SK-N-SH (cell line): ENCODE results near the gene CASP9.
"Not testable (repeated sequence)": the region's sequence is repeated elsewhere in the genome, so short reads cannot be mapped to it uniquely, and the experiment has no call there.

Experiments
- FOXM1 ChIP-seq: IDR thresholded peaks from 2 replicates; pipeline ENCODE4 v1.4.0; 2012; ENCODE audit warnings: low read depth, mild to moderate bottlenecking
- JUND ChIP-seq: IDR thresholded peaks from 2 replicates; pipeline ENCODE4 v1.4.0; 2012
- MEF2A ChIP-seq: IDR thresholded peaks from 2 replicates; pipeline ENCODE4 v1.4.0; 2012; ENCODE audit warnings: low read depth, borderline replicate concordance
- NRF1 ChIP-seq: IDR thresholded peaks from 2 replicates; pipeline ENCODE4 v1.6.1; 2012; ENCODE audit warnings: low read depth, mild to moderate bottlenecking, low read length
- POLR2AphosphoS5 ChIP-seq: IDR thresholded peaks from 2 replicates; pipeline ENCODE4 v1.6.1; 2012; ENCODE audit warnings: low read depth, low read length
- RAD21 ChIP-seq: IDR thresholded peaks from 2 replicates; pipeline ENCODE4 v1.6.1; 2012; ENCODE audit warnings: mild to moderate bottlenecking, low read length
- RFX5 ChIP-seq: IDR thresholded peaks from 2 replicates; pipeline ENCODE4 v1.6.1; 2012; ENCODE audit warnings: mild to moderate bottlenecking, improper control_type of control experiment, low read length
- TAF1 ChIP-seq: IDR thresholded peaks from 2 replicates; pipeline ENCODE4 v1.6.1; 2012; ENCODE audit warnings: low read depth, mild to moderate bottlenecking, low read length, moderate library complexity, borderline replicate concordance
- YY1 ChIP-seq: IDR thresholded peaks from 2 replicates; pipeline ENCODE4 v1.4.0; 2012; ENCODE audit warnings: low read depth, mild to moderate bottlenecking
- TF ChIP-seq, protein P1 (sequence below): fragments of 200-600 bp; sonication (generic); IDR thresholded peaks from 2 replicates; pipeline ENCODE4 v1.6.1; 2017; ENCODE audit warnings: antibody characterized with exemption, mild to moderate bottlenecking, moderate library complexity
- TF ChIP-seq, protein P2 (sequence below): fragments of 150-350 bp; IDR thresholded peaks from 2 replicates; pipeline ENCODE4 v1.6.1; 2017; ENCODE audit warnings: antibody characterized with exemption, low read length, low read depth, borderline replicate concordance
- TF ChIP-seq, protein P3 (sequence below): IDR thresholded peaks from 2 replicates; pipeline ENCODE4; 2012
- TF ChIP-seq, protein P4 (sequence below): IDR thresholded peaks from 2 replicates; pipeline ENCODE4 v1.4.0; 2012; ENCODE audit warnings: low read depth
- TF ChIP-seq, protein P5 (sequence below): IDR thresholded peaks from 2 replicates; pipeline ENCODE4 v1.4.0; 2012; ENCODE audit warnings: low read depth, borderline replicate concordance

DNA sequence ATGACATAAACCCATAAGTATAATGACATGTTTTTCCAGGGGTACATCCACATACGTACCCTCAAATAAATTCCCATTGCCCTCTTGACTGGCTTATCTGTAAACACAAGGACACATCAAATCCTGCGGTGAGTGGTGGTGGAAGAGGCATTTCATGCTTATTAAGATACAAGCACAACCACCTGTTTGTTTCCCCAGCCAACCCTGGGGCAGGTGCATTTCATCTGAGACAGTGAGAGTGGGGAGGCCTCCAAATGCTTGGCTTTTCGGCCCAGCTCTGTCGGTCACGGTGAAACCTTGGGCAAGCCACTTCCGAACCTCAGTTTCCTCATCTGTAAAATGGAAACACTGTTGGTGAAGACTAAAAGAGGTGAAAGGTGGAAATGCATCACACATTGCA is 39.6 kb downstream of the CASP9 start:
- not testable (repeated sequence) for TF ChIP-seq JUND, MEF2A, POLR2AphosphoS5, FOXM1, YY1, TAF1, RFX5, RAD21, NRF1
- TF ChIP-seq, protein P1, sequence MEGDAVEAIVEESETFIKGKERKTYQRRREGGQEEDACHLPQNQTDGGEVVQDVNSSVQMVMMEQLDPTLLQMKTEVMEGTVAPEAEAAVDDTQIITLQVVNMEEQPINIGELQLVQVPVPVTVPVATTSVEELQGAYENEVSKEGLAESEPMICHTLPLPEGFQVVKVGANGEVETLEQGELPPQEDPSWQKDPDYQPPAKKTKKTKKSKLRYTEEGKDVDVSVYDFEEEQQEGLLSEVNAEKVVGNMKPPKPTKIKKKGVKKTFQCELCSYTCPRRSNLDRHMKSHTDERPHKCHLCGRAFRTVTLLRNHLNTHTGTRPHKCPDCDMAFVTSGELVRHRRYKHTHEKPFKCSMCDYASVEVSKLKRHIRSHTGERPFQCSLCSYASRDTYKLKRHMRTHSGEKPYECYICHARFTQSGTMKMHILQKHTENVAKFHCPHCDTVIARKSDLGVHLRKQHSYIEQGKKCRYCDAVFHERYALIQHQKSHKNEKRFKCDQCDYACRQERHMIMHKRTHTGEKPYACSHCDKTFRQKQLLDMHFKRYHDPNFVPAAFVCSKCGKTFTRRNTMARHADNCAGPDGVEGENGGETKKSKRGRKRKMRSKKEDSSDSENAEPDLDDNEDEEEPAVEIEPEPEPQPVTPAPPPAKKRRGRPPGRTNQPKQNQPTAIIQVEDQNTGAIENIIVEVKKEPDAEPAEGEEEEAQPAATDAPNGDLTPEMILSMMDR: not testable (repeated sequence)
- TF ChIP-seq, protein P2, sequence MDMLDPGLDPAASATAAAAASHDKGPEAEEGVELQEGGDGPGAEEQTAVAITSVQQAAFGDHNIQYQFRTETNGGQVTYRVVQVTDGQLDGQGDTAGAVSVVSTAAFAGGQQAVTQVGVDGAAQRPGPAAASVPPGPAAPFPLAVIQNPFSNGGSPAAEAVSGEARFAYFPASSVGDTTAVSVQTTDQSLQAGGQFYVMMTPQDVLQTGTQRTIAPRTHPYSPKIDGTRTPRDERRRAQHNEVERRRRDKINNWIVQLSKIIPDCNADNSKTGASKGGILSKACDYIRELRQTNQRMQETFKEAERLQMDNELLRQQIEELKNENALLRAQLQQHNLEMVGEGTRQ: not testable (repeated sequence)
- TF ChIP-seq, protein P3, sequence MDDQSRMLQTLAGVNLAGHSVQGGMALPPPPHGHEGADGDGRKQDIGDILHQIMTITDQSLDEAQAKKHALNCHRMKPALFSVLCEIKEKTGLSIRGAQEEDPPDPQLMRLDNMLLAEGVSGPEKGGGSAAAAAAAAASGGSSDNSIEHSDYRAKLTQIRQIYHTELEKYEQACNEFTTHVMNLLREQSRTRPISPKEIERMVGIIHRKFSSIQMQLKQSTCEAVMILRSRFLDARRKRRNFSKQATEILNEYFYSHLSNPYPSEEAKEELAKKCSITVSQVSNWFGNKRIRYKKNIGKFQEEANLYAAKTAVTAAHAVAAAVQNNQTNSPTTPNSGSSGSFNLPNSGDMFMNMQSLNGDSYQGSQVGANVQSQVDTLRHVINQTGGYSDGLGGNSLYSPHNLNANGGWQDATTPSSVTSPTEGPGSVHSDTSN: not testable (repeated sequence)
- TF ChIP-seq, protein P4, sequence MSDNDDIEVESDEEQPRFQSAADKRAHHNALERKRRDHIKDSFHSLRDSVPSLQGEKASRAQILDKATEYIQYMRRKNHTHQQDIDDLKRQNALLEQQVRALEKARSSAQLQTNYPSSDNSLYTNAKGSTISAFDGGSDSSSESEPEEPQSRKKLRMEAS: not testable (repeated sequence)
- TF ChIP-seq, protein P5, sequence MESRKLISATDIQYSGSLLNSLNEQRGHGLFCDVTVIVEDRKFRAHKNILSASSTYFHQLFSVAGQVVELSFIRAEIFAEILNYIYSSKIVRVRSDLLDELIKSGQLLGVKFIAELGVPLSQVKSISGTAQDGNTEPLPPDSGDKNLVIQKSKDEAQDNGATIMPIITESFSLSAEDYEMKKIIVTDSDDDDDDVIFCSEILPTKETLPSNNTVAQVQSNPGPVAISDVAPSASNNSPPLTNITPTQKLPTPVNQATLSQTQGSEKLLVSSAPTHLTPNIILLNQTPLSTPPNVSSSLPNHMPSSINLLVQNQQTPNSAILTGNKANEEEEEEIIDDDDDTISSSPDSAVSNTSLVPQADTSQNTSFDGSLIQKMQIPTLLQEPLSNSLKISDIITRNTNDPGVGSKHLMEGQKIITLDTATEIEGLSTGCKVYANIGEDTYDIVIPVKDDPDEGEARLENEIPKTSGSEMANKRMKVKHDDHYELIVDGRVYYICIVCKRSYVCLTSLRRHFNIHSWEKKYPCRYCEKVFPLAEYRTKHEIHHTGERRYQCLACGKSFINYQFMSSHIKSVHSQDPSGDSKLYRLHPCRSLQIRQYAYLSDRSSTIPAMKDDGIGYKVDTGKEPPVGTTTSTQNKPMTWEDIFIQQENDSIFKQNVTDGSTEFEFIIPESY: not testable (repeated sequence)
